HG02938 (cell line): ENCODE results near the gene PTPRN2.
"Not testable (repeated sequence)": the region's sequence is repeated elsewhere in the genome, so short reads cannot be mapped to it uniquely, and the experiment has no call there.

ENCODE experiments used
- ATAC-seq: cut with Tn5 transposase; IDR thresholded peaks from one replicate; pipeline ENCODE4 v1.9.1; 2021; ENCODE audit warnings: mild to moderate bottlenecking, moderate library complexity; ENCODE audit not compliant: unreplicated experiment

Gene PTPRN2

DNA sequence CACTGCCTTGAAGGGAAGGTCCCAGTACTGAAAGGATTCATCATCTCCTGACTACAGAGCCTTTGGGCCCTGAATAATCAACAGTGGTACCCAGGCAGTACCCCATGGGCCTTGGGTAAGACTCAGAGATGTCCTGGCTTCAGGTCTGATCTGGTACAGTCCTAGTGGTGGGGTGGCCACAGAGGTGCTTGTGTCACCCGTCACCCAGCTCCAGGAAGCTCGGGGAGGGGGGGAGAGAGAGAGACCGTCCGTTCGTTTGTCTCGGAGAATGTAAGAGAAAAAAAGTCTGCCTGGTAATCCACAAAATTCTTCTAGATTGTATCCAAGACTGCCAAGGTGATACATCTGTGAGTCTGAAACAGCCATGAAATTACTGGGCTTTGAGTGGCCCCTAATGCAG, 381.3 kb downstream of the PTPRN2 start:
- no peak for ATAC-seq

DNA sequence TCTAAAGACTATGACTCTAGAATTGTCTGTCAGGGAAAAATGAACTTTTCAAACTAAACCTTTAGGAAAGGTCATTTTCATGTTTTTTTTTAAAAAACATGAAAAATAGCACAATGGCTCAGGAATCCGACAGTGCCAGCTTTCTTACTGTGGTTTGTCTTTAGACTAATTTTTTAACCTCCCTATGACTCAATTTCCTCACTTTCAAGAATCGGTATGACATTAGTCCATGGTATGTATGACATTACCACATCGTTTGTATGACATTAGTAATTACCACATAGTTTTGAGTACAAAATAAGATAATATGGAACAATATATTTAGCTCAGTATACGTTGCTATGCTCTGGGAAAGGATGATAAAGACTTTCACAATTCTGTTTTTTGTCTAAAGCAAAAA, 383.2 kb downstream of the PTPRN2 start:
- no peak for ATAC-seq

DNA sequence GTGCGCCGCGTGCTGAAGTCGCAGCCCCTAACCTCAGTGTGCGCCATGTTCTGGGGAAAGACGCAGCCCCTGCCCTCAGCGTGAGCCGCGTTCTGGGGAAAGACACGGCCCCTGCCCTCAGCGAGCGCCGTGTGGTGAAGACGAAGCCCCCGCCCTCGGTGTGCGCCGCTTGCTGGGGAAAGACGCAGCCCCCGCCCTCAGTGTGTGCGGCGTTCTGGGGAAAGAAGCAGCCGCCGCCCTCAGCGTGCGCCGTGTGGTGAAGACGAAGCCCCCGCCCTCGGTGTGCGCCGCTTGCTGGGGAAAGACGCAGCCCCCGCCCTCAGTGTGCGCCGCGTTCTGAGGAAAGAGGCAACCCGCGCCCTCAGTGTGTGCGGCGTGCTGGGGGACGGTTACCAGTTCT, 383.7 kb downstream of the PTPRN2 start:
- ATAC-seq, result not testable (repeated sequence)

DNA sequence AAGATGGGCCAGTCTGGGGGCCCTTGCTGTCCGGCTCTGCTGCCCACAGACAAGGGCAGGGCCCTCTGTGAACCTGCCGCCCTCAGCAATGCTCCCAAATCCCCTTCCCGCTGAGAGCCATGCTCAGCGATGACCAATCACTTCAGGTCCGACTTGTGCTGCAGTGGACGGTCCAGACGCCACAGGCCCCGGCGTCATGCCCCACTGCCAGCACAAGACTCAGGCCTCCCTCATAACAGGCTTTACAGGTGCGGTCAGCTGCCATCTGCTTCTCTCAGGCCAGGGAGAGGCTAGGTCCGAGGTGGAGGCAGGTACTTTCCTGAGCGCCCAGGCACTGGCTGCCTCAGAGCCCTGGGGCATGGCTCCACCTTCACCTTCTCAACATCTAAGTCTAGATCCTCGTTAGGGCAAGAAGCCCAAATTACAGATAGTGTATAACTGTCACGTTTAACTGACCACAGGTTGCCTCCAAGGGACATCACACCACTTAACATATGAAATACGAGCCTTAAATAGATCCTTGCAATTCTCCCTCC, 393.2 kb downstream of the PTPRN2 start:
- no peak for ATAC-seq

DNA sequence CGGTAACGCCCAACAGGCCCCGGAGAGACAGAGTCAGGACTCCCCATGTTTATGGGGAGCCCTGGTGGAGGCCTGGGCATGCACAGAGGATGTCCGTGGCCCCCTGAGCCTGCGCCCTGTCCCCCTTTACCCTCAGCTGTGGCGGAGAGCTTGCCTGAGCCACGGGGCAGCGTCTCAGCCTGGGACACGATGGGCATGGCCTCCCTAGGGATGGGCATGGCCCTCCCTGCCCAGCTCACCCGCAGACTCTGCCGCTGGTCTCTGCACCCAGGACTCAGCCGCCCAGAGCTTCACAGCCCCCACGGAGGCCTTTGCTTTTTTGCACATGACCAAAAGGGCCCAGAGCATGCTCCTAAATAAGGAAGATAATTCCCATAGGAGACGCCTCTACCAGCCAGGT, 394.2 kb downstream of the PTPRN2 start:
- ATAC-seq, result no peak

DNA sequence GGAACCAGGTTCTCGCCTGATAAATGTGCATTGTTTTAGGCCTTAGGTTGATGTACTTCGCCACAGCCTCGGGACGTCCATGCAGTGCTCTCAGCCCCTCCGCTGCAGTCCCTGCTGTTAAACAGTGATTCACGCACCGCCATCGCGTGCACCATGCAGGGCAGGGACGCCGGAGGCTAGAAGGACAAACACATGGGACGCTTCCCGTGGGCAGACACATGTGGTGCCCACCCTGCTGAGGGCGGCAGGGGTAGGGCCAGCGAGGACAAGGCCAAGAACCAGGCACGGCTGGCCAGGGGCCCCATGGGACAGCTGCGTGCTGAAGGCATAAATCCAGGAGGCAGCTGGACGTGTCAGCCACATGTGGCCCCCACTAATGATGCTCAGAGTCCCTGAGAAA, 394.7 kb downstream of the PTPRN2 start:
- ATAC-seq, result no peak

DNA sequence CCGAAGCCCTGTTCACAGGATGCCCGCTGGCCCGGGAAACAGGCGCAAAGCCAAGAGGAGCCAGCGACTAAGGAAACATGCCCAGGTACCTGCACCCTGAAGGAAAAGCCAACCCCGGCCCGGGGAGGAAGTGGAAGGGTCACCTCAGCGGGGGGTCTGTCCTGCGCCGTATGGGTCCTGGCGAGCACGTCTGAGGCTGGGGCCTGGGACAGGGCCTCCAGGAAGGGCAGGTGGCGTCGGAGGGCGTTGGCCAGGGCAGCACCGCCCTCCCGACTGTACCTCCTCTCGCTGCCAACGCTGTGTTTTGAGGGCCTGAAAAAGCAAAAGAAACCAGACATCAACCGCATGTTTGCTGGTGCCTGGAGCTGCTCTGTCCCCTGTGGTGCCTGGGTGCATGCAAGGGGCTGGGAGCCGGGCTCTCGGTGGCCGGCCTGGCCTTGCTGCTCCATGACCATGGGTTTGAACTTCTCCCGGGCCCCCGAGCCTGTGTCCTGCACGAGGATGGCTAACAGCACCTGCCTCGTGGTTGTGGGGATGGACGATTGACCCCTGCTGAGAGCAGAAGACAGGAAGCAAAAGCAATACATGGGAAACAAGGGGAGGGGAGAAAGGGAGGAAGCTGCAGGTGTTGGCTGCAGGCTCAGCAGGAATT, 395.3 kb downstream of the PTPRN2 start:
- ATAC-seq, result no peak

DNA sequence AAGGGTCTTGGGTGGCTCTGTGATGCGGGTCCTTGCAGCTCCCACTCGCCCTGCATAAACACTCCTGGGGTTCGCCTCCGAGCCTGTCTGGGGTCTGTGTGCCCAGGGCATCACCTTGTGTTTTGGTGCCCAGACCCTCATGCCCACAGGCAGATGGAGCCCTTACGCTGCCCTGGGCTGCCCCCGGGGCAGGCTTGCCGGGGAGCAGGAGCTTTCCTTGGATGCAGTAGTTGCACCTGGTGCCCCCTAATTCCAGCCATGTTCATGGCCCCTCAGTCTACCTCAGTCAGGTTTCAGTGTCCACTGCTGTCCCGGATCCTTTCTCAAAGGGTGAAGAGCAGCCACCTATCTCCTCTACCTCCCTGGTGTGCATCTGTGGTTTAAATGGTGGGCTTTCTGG, 396.0 kb downstream of the PTPRN2 start:
- no peak for ATAC-seq

DNA sequence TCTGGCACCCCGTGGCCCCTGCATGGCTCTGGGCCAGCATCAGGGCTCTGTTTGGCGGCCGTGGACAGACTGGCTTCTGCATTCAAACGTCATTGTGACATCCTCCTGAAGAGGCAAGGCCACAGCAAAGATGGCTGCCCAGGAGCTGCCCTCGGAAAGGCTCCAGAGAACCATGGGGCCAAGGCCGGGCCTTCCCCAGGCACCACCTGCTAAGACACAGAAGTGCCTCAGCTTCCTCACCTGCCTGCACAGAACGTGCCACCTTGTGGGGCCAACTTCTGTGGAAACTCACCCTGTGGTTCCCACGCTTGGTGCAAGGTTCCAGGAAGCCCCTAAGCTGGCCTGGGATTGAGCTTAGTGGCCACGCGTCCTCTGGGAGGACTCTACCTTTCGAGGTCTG, 396.9 kb downstream of the PTPRN2 start:
- no peak for ATAC-seq

DNA sequence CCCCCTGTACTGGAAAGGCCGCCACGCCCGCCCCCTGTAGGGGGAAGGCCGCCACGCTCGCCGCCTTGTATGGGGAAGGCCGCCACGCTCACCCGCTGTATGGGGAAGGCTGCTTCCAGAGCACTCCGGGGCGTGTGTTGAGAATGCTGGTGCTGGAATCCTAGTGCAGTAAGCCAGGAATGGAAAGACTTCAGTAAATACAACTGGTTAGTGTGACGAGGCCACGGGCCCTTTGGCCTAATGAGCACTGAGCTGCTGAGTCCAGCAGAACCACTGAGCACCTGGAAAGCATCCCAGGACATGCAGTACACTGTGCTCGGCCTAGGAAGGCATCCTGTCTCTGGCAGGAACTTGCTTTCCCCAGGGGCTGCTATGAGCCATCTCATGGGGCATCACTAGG, 398.9 kb downstream of the PTPRN2 start:
- no peak for ATAC-seq

DNA sequence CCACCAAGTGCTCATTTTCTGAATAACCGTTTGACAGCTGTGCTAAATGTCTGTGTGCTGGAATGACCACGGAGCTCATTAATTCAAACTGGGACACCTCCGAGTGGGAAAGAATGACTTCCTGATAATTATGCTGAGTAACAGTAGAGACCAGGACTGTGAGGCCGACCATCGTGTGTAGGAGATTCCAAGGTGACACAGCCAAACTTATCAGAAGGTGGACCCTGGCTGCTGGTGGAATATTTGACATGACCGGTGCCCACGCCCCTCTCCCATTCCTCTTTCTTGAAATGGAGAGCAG, 400.0 kb downstream of the PTPRN2 start:
- no peak for ATAC-seq

DNA sequence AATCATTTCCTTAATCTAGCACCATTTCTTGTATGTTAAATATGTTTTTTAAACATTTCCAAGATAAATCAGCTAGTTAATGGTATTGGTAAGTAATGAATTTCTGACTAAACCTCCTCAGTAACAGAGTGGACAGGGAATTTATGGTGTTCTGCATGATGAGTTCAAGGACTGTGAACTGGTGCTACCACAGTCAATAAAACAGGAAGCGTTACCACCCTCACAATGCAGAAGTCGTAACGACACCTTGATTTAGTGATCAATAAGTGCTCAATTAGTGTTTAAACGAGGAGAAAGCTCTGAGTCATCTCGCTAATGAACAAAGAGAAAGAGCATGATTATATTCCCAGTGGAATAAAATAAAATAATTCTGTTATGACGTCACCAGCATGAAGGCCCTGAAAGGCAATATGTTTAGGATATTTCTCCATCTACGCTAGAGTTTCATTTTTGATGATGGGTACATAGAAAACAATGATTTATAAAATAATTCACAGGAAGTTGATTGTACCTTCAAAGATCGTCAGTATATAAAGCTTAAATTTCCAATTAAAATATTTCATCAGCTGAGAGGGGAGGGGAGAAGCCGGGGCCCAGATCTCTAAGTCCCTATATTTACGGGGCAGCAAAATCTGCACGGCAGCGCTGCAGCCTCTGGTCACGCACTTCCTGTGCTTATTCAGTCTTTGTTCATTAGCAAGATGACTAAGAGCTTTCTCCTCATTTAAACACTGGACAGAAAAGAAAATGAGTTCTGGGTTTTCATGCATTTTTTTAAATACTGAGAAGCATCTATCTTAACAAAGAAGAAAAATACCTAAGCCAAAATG, 400.5 kb downstream of the PTPRN2 start:
- ATAC-seq, result no peak

DNA sequence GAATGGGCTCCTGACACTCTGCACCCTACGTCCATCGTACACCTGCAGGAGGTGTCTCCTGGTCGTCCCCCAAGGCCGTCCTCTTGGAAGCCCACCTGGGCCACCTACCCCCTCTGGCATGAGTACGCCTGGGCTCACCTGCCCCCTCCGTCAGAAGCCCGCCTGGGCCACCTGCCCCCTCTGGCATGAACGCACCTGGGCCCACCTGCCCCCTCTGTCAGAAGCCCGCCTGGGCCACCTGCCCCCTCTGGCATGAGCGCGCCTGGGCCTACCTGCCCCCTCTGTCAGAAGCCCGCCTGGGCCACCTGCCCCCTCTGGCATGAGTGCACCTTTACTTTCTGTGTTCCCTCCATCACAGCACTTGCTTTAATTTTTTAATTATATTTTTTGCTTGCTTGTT, 401.2 kb downstream of the PTPRN2 start:
- no peak for ATAC-seq

DNA sequence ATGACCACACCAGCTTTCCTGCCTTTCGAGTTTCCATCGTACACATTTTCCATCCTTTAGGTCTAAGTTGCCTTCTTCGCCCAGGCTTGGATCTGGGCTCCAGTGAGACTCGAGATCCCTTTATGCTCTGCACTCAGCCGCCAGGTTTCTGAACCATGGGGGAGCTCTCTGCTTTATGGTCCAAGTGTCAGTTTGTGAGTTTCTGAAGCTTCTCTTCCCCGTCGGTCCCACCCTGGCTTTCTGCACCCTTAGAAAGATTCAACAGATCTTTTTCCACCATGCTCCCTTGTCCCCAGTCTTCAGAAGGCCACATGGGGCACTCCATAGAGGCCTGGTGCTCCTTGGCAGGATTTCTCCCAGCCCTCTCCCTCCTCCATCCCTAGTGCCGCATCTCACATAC, 402.0 kb downstream of the PTPRN2 start:
- no peak for ATAC-seq

DNA sequence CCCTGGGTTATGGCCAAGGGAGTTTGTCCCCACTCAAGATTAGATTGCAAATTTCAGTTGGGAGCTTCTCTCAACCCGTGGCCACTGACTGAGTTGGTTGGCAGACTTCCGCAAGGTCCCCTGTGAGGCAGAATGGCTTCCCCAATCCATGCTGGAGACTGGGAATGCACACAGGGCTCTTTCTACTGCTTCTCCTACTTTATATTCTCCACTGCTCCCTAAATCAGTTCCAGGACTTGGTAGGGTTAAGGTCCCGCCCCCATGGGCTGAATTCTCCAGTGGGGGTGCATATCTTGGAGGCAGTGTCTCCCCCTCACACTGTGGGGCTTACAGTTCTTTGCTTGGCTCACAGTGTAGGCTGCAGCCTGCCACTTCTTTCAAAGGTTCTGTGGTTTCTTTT, 404.2 kb downstream of the PTPRN2 start:
- ATAC-seq, result no peak

DNA sequence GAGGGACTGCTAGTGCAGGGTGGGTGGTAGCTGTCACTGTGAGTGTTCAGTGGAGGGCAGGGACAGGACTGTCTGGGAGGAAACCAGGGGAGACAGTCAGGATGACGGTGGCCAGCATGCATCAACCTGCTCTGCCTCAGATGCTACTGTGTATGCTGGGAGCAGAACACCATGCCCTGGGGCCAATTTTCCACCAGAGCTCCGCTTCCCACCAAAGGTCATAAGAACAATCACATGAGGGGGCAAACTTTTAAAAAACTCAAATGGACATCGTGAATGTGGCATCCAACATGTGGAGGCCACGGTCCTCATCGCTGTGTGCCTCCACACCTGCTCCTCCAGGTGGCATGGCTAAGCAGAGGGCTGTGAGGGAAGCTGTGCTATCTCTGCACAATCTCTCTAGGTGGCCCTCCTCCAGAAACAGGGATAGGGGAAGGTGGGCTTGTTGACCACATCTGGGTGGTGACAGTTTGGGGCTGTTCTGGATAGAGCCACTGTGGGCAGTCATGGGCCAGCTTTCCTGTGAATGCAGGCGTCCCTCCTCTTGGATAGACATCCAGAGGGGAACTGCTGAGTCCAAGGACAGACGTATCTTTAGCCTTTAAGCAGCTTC, 411.0 kb downstream of the PTPRN2 start:
- no peak for ATAC-seq

DNA sequence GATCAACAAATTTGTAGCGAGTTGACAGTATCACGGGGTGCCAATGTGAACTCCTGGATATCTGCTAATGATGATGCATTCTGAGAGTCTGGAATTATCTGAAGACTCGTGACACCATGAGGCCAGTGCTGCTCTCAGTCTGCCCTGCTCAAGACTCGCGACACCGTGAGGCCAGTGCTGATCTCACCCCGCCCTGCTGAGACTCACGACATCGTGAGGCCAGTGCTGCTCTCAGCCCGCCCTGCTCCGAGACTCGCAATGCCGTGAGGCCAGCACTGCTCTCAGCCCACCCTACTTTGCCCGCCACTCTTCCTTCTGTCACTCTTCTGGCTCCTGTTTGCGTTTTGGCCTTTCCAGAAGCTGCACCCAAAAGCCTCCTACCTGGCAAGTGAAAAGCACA, 411.8 kb downstream of the PTPRN2 start:
- no peak for ATAC-seq

DNA sequence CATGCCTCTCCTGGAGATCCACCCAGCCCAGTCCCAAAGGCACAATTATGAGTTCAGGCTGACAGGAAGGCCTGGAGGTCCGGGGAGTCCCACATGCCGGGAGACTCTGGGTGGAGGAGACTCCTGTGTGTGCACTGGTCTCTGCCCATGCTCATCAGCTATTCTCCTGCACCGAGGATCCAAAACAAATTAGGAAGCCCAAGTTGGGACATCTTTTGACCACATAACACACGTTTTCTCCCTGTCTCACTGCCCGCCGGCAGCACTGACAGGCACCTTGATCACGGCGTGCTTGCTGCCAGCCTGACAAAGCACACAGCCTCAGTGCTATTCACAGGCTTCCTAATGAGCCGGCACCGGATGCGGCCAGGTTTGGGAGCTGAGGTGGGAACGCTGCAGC, 412.7 kb downstream of the PTPRN2 start:
- ATAC-seq, result no peak

DNA sequence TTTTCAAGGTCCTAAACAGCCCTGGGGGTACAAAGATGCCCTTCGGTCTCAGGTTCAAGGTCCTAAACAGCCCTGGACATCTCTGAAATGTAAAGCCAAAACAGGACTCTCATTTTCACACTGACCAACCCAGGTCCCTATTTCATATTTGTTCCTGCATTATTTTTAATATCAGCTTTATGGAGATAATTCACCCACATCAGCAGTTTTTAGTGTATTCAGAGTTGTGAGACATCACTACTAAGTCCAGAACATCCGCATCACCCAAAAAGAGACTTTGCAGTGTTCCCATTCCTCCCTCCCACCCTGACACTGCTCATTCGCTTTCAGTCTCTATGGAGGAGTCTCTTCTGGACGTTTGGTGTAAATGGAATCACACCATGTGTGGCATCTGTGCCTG, 420.2 kb downstream of the PTPRN2 start:
- no peak for ATAC-seq

DNA sequence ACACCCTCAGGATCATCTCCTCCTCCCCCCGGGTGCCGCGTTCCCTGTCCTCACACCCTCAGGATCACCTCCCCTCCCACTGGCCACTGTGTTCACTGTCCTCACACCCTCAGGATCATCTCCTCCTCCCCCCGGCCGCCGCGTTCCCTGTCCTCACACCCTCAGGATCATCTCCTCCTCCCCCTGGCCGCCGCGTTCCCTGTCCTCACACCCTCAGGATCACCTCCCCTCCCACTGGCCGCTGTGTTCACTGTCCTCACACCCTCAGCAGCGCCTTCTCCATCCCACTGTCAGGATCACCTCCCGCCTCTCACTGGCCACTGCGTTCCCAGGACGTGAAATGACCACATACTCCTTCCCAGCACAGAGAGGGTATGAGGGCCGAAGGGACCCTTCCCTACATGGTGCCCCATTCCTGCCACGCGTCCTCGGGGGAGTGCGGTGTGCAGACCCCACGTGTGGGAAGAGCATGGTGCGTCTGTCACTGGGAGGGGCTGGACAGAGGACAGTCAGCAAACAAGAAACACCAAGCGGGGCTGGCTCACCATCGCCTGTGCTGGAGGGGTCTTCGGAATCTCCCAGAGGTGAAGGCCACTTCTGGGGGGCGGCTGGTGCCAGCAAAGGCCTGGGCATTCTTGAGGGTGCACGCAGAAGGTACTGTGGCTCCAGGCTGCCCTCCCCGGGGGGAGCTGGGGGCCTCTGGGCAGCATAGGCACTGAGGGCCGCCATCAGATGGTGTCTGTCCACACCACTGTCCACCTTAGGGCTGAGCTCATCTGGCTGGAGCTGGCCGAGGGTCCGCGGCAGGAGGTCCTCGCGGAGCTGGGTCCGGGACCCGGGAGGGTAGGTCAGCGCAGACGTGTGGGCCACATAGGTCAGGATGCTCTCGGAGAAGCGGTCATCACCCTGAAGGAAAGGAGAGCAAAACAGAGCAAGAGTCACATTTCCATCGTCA, 421.0 kb downstream of the PTPRN2 start:
- no peak for ATAC-seq

DNA sequence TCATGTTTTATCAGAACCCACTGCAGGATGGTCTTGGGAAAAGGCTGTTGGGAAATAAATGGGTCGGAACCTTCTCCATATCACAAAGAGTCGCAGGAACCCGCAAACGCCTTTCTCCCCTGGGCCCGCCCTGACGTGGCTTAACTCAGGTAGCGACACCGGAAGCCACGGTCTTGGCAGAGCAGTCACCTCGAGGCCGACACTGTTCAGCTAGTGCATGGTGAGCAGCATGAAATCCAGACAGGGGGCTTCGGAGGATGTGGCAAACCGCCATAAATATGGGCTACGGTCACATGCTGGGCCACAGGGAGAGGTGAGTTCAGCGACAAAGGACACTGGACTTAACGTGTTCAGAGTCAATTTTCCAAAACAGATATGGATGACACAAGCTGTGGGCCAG, 421.9 kb downstream of the PTPRN2 start:
- no peak for ATAC-seq
